ENCODE data around the gene GLIPR1L1.
"Not testable (repeated sequence)": the region's sequence is repeated elsewhere in the genome, so short reads cannot be mapped to it uniquely, and the experiment has no call there.

The GLIPR1L1 gene

DNA sequence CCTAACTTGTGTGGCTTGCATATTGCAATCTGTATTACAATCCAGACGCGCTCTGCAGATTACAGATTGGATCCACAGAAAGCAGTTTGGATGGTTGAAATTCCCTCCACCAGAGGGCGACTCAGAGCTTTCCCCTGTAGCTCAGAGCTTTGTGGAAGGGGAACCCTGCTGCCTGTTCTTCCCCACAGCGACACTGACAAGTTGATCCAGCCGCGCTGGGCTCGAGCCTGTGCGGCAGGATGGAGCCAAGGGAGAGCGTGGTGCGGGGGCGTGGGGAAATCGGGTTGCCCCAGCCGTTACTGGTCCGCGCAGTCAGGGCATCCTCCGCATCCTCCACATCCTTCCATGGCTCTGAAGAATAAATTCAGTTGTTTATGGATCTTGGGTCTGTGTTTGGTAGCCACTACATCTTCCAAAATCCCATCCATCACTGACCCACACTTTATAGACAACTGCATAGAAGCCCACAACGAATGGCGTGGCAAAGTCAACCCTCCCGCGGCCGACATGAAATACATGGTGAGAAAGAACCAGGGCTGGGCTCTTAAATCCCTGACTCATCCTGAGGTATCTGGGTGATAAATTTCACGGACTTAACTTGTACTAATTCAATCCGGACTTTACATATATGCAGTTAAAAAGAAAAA, at the start of gene GLIPR1L1:
Gene GLIPR1L1 (plus strand): TSS at position 287 of the 647 bp plus-strand sequence. CDS start 59 bp downstream, at position 346.
- peak; percentile 9 to 69 for DNase-seq

GRCh38 chr12:75288860-75289259, 45.6 kb upstream of the GLIPR1L1 start:
- DNase-seq: no peak

- no peak for DNase-seq
These were observed 44.7 kb upstream of the GLIPR1L1 start for GRCh38 chr12:75289753-75290152.

GRCh38 chr12:75291014-75291413, 43.5 kb upstream of the GLIPR1L1 start:
- DNase-seq: no peak

GRCh38 chr12:75294336-75294735, 40.1 kb upstream of the GLIPR1L1 start:
- DNase-seq: no peak

DNA sequence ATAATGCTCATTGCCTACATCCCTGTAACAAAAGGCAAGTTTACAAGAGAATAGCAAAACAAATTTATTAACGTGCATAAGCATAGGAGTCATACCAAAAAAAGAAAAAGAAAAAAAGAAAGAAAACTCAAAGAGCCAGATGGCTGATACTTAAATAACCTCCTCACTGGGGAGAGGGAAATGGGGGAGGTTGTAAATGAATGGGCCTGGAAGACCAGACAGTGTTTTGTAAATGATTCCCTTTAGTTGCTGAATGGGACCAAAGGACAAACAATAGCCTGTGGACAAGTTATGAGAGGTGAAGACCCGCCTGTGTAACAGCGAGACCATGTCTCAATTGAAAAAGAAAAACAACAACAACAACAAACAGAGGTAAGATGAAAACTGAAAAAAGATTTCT, 39.7 kb upstream of the GLIPR1L1 start:
- DNase-seq: no peak

DNA sequence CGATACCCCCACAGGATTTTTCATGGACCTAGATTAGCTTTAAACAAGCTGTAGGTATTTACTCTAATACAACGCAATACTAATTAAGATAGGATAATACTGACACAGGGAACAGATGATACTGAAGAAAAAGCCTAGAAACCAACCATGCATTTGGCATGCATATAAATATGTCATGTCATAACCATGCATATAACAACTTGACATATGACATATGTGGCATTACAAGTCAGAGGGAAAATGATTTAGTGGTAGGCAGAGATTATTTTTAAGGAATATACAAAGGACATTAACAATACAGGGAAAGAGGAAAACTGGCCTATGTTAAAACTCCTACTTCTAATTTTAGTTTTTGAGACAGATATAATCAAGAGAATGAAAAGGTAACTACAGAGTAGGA, 32.2 kb upstream of the GLIPR1L1 start:
- no peak for DNase-seq

DNA sequence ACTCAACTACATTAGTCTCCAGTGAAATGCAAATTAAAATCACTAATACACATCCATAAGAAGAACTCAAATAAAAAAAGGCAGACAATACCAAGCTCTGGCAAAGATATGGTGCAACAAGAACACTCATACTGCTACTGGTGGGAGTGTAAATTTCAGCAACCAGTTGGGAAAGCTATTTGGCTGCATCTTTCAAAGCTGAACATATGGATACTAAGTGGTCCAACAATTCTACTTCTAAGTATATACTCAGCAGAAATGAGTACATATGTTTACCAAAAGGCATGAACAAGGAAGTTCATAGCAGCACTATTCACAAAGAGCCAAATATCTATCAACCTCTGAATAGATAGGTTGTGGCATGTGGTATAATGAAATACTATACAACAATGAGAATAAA, 31.7 kb upstream of the GLIPR1L1 start:
- no peak for DNase-seq

- no peak for DNase-seq
These were observed 28.8 kb upstream of the GLIPR1L1 start for GRCh38 chr12:75305412-75306332.

DNA sequence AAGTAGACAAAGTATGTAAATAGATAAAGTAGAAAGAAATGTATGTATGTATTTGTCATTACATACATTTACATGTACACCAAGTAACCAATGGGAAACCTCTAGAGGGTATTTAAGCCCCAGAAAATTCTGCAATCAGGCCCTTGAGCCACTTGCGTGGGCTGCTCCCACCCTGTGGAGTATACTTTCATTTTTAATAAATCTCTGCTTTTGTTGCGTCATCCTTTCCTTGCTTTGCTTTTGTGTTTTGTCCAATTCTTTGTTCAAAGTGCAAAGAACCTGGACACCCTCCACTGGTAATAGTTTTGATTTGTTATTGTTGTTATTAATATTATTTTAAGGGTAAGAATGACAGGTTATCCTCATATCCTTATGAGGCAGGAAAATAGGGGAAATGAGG, 26.2 kb upstream of the GLIPR1L1 start:
- no peak for DNase-seq

DNA sequence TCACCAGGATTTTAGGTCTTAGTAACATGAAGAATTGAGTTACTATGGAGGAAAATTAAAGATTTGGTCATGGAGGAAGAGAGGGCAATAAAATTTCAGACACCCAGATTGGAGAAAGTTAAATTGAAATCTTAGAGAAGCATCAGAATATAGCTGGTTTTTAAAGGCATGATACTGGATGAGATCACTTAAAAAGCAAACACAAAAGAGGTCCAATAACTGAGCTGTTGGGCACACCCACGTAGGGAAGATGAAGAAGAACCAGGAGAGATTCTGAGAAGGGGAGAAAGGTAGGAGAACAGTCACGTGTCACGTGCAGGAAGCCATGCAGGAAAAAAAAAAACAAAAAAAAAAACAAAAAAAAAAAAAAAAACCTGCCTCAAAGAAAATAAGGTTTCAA, 23.1 kb upstream of the GLIPR1L1 start:
- no peak for DNase-seq

GRCh38 chr12:75315518-75315917, 19.0 kb upstream of the GLIPR1L1 start:
- no peak for DNase-seq

DNA sequence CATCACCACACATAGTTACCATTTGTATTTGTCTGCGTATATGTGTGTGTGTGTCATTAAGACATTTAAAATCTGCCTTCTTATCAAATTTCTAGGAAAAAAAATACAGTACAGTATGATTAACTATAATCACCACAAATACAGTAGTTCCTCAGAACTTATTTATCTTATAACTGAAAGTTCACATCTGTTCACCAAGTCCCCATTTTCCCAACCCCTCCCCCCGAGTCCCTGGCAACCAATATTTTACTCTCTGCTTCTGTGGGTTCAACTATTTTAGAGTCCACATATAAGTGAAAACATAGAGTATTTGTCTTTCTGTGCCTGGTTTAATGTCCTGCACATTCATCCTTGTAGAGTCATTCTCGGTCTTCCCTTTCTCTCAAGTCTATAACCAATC, 16.7 kb upstream of the GLIPR1L1 start:
- DNase-seq: no peak

DNA sequence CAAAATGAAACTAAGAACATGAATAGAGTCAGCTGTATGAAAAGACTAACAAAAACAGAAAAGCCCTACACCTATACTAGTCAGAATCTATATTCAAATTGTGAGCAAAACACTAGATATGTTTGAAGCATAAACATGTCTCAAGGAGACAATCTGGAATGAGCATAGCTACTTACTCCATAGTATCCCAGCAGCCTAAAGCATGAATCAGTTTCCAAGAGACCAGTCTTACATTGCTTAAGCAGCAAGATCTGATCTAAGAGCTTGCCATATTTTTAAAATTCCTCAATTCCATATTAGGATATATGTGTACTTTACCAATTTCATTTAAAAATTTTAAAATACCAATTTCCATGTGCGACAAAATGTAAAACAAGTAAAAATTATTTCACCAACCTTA, 12.0 kb upstream of the GLIPR1L1 start:
- no peak for DNase-seq

GRCh38 chr12:75323663-75324062, 10.8 kb upstream of the GLIPR1L1 start:
- no peak for DNase-seq

- DNase-seq: no peak
These were observed 6.8 kb upstream of the GLIPR1L1 start for GRCh38 chr12:75327642-75328041.

GRCh38 chr12:75329918-75330826, 4.3 kb upstream of the GLIPR1L1 start, which contains the start of gene CAPS2:
TSS of gene CAPS2 (minus strand) at chr12:75330324. CDS start at chr12:75326498, 3,826 bp downstream.
- peak in 1 of 2 experiments; percentile 3 for DNase-seq

DNA sequence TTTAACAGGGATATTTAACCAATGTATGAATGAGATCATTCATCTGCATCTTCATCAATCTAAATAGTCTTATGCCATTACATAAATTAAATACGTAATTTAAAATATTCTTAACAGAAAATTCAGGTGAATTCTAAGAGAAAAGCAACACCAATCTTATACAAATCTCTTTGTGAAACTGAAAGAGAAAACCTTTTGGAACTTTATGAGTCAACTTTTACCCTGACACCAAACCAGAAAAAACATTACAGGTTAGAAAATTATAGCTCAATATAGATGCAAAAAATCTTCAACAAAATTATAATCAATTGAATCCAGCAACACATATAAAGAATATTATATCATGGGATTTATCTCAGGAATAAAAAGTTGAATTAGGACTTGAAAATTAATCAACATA, 3.4 kb downstream of the GLIPR1L1 start:
- DNase-seq: no peak

DNA sequence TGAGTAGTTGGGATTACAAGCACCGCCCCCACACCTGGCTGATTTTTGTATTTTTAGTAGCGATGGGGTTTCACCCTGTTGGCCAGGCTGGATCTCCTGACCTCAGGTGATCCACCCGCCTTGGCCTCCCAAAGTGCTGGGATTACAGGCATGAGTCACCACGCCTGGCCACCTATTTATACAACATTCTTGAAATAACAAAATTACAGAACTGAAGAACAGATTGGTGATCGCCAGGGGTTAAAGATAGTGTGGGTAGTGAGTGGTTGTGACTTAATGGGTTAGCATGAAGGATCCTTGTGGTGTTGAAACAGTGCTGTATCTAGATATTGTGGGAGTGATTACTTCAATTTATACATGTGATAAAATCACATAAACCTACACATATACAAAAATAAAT, 7.4 kb downstream of the GLIPR1L1 start:
- DNase-seq: no peak

DNA sequence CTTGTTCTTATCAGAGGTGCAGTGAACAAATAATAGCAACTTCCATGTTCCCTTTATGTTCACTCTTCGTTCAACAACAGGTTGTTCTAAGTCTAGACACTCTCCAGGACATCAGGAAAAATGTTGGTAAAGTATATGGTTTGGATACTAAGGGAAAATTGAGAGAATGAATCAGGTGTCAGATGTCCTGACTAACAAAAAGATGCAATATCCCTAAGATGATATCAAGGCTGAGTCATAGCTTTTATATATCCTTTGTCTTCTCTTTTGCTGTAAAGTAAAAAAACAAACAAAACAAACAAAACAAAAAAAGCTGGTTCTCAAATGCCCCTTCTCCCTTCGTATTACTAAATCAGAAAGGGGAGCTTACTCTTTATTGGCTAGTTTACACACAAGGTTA, 11.1 kb downstream of the GLIPR1L1 start:
- no peak for DNase-seq

GRCh38 chr12:75346215-75346614, 11.7 kb downstream of the GLIPR1L1 start:
- DNase-seq: not testable (repeated sequence)

DNA sequence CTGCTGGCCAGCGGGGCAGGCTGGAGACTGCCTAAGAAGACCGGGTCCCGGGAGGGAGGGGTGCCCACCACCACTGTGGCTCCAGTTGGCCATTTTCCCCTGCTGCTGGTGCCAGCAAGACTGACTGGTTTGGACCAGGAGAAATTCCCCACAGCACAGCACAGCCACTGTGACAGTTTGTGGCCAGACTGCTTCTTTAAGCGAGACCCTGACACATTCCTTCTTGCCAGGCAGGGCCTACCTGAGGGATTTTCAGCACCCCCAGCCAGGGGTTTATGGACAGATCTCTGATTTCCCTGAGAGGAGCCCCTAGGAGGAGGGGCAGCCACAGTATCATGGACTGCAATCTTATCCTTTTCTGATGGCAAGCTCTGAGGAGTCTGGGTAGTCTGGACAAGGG, 15.5 kb downstream of the GLIPR1L1 start:
- no peak for DNase-seq

GRCh38 chr12:75350413-75350812, 15.9 kb downstream of the GLIPR1L1 start:
- no peak for DNase-seq

Measured in cerebellar nuclear complex (tissue), 1 donor.